CD4-positive, CD25-positive, alpha-beta regulatory T cell (primary cell): ENCODE data around the gene GSTM3. TPM values are rescaled to one million over a fixed set of nuclear protein-coding genes. Genes with fewer than 3 reads are reported as not detected.
"Not testable (repeated sequence)": the region's sequence is repeated elsewhere in the genome, so short reads cannot be mapped to it uniquely, and the experiment has no call there.

Experiments
- ATAC-seq, 2 donors: fragments of 150-1000 bp; cut with Tn5 transposase; one replicate each; pipeline ENCODE4 v1.10.0; 2021; ENCODE audit warnings: low read depth in 2 of 2, moderate number of reproducible peaks in 2 of 2, moderate library complexity in 1 of 2
- DNase-seq, 3 donors: peaks; one replicate each; pipeline versions ENCODE4 v3.0.0 to v3.0.0-alpha.2; 2012 to 2022; ENCODE audit warnings: mixed read lengths in 1 of 3
- H3K27ac ChIP-seq: one replicate; pipeline ENCODE4 v1.7.0; 2013; ENCODE audit warnings: mild to moderate bottlenecking, low read length; ENCODE audit not compliant: insufficient read depth, poor library complexity, severe bottlenecking
- H3K27me3 ChIP-seq: one replicate; pipeline ENCODE4 v1.7.0; 2013; ENCODE audit warnings: low read length; ENCODE audit not compliant: control insufficient read depth, insufficient read depth
- H3K36me3 ChIP-seq: one replicate; pipeline ENCODE4 v1.7.0; 2013; ENCODE audit warnings: mild to moderate bottlenecking, low read length, moderate library complexity; ENCODE audit not compliant: control insufficient read depth, insufficient read depth
- H3K4me1 ChIP-seq: 2 replicates; pipeline ENCODE4 v1.7.0; 2013; ENCODE audit warnings: mild to moderate bottlenecking, low read length; ENCODE audit not compliant: insufficient read depth, control insufficient read depth, poor library complexity, severe bottlenecking
- H3K4me3 ChIP-seq: one replicate; pipeline ENCODE4 v1.7.0; 2013; ENCODE audit warnings: low read depth, mild to moderate bottlenecking, low read length, moderate library complexity
- H3K9me3 ChIP-seq, 2 experiments: 1 replicate in 1 of 2; 2 replicates in 1 of 2; pipeline ENCODE4 v1.7.0; 2013; ENCODE audit warnings: low read length in 2 of 2, mild to moderate bottlenecking in 1 of 2, moderate library complexity in 1 of 2; ENCODE audit not compliant: control insufficient read depth in 2 of 2
- H3K27ac Mint-ChIP-seq, 3 donors: one replicate each; pipeline ENCODE4 v1.8.0; 2020 to 2022; ENCODE audit warnings: mild to moderate bottlenecking in 3 of 3, mixed read lengths in 3 of 3, moderate library complexity in 2 of 3
- H3K27me3 Mint-ChIP-seq: one replicate; pipeline ENCODE4 v1.8.0; 2022; ENCODE audit warnings: mild to moderate bottlenecking, mixed read lengths
- H3K36me3 Mint-ChIP-seq: one replicate; pipeline ENCODE4 v1.8.0; 2020; ENCODE audit warnings: mixed read lengths
- H3K4me1 Mint-ChIP-seq, 4 donors: one replicate each; pipeline ENCODE4 v1.8.0; 2020 to 2022; ENCODE audit warnings: mixed read lengths in 4 of 4, mild to moderate bottlenecking in 1 of 4
- H3K4me3 Mint-ChIP-seq, 4 donors: one replicate each; pipeline ENCODE4 v1.8.0; 2020 to 2022; ENCODE audit warnings: mild to moderate bottlenecking in 4 of 4, mixed read lengths in 4 of 4, moderate library complexity in 3 of 4
- H3K9me3 Mint-ChIP-seq, 7 donors: one replicate each; pipeline ENCODE4 v1.8.0; 2020 to 2022; ENCODE audit warnings: mixed read lengths in 7 of 7, mild to moderate bottlenecking in 3 of 7, moderate library complexity in 2 of 7
- polyA plus RNA-seq, 4 donors: library from polyadenylated mRNA; unstranded; fragments of 300-500 nt; fragmentation: Illumina TruSeq; gene quantifications; one replicate each; pipeline ENCODE4 v1.2.3, GENCODE V29; 2021
- total RNA-seq: library from RNA; stranded (reverse); gene quantifications from one replicate; pipeline ENCODE4 v1.2.3, GENCODE V29; 2022

GSTM3 gene
- total and polyA plus RNA-seq, 5 donors from 2014 or later, result 3.9 to 50.1 (median 48.6) TPM

- H3K27me3 Mint-ChIP-seq, result peaks cover 29% of the 10 kb centered on the region
- H3K36me3 Mint-ChIP-seq, result no peaks in the 10 kb centered on the region
- Histone ChIP-seq H3K36me3 (no peaks in the 10 kb centered on the region), H3K27ac (no peak overlapping the region), H3K4me3 (no peak overlapping the region), H3K4me1 (no peaks in the 10 kb centered on the region), H3K9me3 (no peaks in the 10 kb centered on the region), H3K27me3 (peaks cover 3% of the 10 kb centered on the region)
- H3K4me3 Mint-ChIP-seq, result no peak overlapping the region
- H3K27ac Mint-ChIP-seq, result peak overlapping the region in 1 of 3 donors; percentile 7
- no peak for ATAC-seq
- DNase-seq, result no peak
- H3K9me3 Mint-ChIP-seq, result peaks cover 0 to 4% (median 0%) of the 10 kb centered on the region in 7 donors
- no peaks in the 10 kb centered on the region for H3K4me1 Mint-ChIP-seq
These were observed 8.4 kb upstream of the GSTM3 start for GRCh38 chr1:109749221-109749620.

GRCh38 chr1:109748311-109748710, 7.5 kb upstream of the GSTM3 start:
- H3K27ac ChIP-seq, H3K4me3 ChIP-seq, H3K9me3 Mint-ChIP-seq, H3K4me1 ChIP-seq, H3K4me3 Mint-ChIP-seq, H3K27ac Mint-ChIP-seq, H3K36me3 Mint-ChIP-seq, H3K9me3 ChIP-seq, ATAC-seq, H3K27me3 ChIP-seq, DNase-seq, H3K4me1 Mint-ChIP-seq, H3K36me3 ChIP-seq: not testable (repeated sequence)
- H3K27me3 Mint-ChIP-seq, result peaks cover 29% of the 10 kb centered on the region

DNA sequence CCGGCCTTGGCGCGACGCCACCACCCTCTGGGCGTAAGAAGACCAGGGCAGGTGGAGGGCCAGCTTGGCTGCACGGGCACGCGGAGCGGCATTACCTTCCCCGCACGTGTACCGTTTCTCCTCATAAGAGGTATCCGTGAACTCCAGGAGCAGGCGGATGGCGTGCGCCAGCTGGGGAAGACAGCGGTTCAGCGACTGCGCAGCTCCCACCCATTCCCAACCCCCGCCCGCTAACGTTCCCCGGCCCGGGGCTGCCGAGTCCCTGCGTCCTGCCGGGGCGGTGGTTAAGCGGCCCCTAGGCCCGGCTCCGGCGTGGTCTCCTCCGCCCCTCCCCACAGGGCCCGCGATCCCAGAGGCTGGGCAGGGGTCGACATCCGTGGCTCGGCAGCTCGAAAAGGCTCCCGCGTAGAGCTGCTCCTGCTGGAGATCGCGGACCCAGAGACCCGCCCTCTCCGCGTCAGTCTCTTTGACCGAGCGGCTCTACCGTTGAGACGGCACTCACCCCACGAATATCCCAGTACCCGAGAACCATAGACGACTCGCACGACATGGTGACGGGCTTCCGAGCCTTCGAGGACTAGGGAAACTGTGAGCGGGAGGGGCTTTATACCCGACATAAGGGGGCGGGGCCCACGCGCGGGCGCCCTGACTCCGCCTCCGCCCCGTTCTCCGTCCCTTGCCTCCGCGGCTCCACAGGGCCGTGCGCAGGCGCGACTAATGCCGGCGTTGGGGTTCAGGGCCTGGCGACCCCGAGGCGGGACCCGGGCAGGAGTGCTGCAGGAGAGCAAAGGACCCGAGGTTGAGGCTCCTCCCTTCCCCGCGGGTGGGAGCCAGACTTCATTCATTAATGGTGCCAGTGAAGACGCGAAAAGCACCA, 862 bp downstream of the GSTM3 start:
- Mint-ChIP-seq H3K4me3 (peak overlapping the region; percentile 82 to 93 (median 87)), H3K27ac (peak overlapping the region in 2 of 3 donors; percentile 17 to 92), H3K9me3 (no peaks in the 10 kb centered on the region), H3K36me3 (peaks cover 3% of the 10 kb centered on the region), H3K4me1 (peaks cover 7 to 22% (median 10%) of the 10 kb centered on the region in 4 donors), H3K27me3 (peaks cover 18% of the 10 kb centered on the region)
- H3K4me1 ChIP-seq, result peaks cover 15% of the 10 kb centered on the region
- H3K27me3 ChIP-seq, result peaks cover 22% of the 10 kb centered on the region
- DNase-seq (peak; percentile 69 to 83 (median 77)), ATAC-seq (peak; percentile 90 to 93)
- peak overlapping the region; percentile 48 for H3K4me3 ChIP-seq
- H3K27ac ChIP-seq, result no peak overlapping the region
- H3K9me3 ChIP-seq, result no peaks in the 10 kb centered on the region
- H3K36me3 ChIP-seq, result peaks cover 2% of the 10 kb centered on the region

DNA sequence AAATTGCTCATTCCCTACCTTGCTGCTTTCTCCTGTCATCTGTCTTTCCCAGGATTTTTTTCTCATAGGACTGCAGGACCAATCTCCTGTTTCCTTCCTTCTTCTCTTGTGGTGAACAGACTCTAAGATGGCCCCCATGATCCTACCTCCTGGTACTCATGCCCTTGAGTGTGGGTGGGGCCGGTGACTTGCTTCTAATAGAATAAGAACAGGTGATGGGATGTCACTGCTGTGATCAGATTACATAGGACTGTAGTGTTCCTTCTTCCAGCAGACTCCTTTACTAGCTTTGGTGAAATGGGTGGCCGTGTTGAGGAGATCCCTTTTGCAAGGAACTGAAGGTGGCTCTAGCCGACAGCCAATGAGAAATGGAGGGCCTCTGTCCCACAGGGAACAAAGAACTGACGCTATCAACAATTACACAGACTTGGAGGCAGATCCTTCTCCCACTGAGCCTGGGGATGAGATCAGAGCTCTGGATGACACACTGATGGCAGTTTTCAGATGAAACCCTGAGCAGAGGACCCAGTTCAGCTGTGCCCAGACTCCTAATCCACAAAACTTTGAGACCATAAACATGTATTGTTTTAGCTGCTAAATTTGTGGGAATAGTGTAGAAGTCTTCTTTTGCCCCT, 7.5 kb downstream of the GSTM3 start:
- Histone ChIP-seq H3K4me1 (no peaks in the 10 kb centered on the region), H3K27ac (no peak overlapping the region), H3K27me3 (peaks cover 10% of the 10 kb centered on the region), H3K36me3 (peaks cover 2% of the 10 kb centered on the region), H3K9me3 (no peaks in the 10 kb centered on the region), H3K4me3 (no peak overlapping the region)
- Mint-ChIP-seq H3K36me3 (peaks cover 3% of the 10 kb centered on the region), H3K27ac (no peak overlapping the region), H3K9me3 (peaks cover 0 to 2% (median 0%) of the 10 kb centered on the region in 7 donors), H3K4me3 (no peak overlapping the region), H3K4me1 (no peaks in the 10 kb centered on the region), H3K27me3 (peaks cover 17% of the 10 kb centered on the region)
- DNase-seq (no peak), ATAC-seq (no peak)

- Histone ChIP-seq H3K27ac (no peak overlapping the region), H3K9me3 (no peaks in the 10 kb centered on the region), H3K4me3 (no peak overlapping the region), H3K27me3 (peaks cover 4% of the 10 kb centered on the region), H3K4me1 (no peaks in the 10 kb centered on the region), H3K36me3 (peaks cover 2% of the 10 kb centered on the region)
- no peak for ATAC-seq
- peaks cover 17% of the 10 kb centered on the region for H3K27me3 Mint-ChIP-seq
- H3K4me1 Mint-ChIP-seq, result no peaks in the 10 kb centered on the region
- no peaks in the 10 kb centered on the region for H3K36me3 Mint-ChIP-seq
- no peak for DNase-seq
- H3K4me3 Mint-ChIP-seq, result no peak overlapping the region
- peak overlapping the region in 1 of 3 donors; percentile 20 for H3K27ac Mint-ChIP-seq
- peaks cover 0 to 2% (median 0%) of the 10 kb centered on the region in 7 donors for H3K9me3 Mint-ChIP-seq
These were observed 8.4 kb downstream of the GSTM3 start for GRCh38 chr1:109732390-109732881.

- ATAC-seq (no peak), DNase-seq (no peak)
- Mint-ChIP-seq H3K36me3 (no peaks in the 10 kb centered on the region), H3K4me1 (no peaks in the 10 kb centered on the region), H3K9me3 (peaks cover 0 to 2% (median 0%) of the 10 kb centered on the region in 7 donors), H3K27me3 (peaks cover 30% of the 10 kb centered on the region), H3K4me3 (no peak overlapping the region), H3K27ac (no peak overlapping the region)
- Histone ChIP-seq H3K9me3 (no peaks in the 10 kb centered on the region), H3K4me1 (no peaks in the 10 kb centered on the region), H3K27me3 (peaks cover 2% of the 10 kb centered on the region), H3K27ac (no peak overlapping the region), H3K36me3 (no peaks in the 10 kb centered on the region), H3K4me3 (no peak overlapping the region)
These were observed 10.2 kb downstream of the GSTM3 start for GRCh38 chr1:109730666-109731065.

DNA sequence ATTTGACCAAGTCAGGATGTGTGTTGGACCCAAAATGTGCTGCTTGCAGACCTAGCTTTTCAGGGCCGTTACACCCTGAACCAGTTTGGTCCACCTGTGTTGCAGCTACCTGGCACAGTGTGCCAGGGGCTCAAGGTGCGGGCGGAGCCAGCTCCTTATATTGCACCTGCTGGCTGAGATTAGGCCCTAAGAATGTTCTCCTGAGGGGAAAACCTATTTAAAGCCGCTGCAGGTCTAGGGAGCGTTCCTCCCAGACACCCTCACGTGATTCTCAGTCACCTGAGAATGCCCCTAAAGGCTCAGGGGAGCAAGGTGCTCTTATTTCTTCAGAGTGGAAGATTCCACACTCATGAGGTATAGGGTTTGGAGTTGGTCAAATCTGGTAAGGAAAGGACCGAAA, 12.0 kb downstream of the GSTM3 start:
- no peak for ATAC-seq
- Histone ChIP-seq H3K4me1 (no peaks in the 10 kb centered on the region), H3K27ac (no peak overlapping the region), H3K36me3 (no peaks in the 10 kb centered on the region), H3K4me3 (no peak overlapping the region), H3K27me3 (no peaks in the 10 kb centered on the region), H3K9me3 (no peaks in the 10 kb centered on the region)
- Mint-ChIP-seq H3K4me3 (no peak overlapping the region), H3K36me3 (no peaks in the 10 kb centered on the region), H3K9me3 (no peaks in the 10 kb centered on the region), H3K27me3 (peaks cover 32% of the 10 kb centered on the region), H3K4me1 (no peaks in the 10 kb centered on the region), H3K27ac (no peak overlapping the region)
- DNase-seq, result no peak
